ENCODE measurements around the gene ANAPC7. TPM values are rescaled to one million over a fixed set of nuclear protein-coding genes. Genes with fewer than 3 reads are reported as not detected.

Gene ANAPC7
- total and polyA plus RNA-seq, 2 of the 13 experiments (the other 11 are each of a cell fraction or from before 2014, with no cell fraction given): 40.0 to 69.1 TPM

- TF ChIP-seq PPARG (CRISPR knock-in tag; conservative IDR thresholded peaks at IDR 0.05): no peak; the same call in 1 of the 2 replicates
- TF ChIP-seq ZNF891 (CRISPR knock-in tag; IDR thresholded peaks at IDR 0.05): peak; percentile 91; the same call in 1 of the 2 replicates
- no peak for TF ChIP-seq PHF5A (CRISPR knock-in tag; IDR thresholded peaks at IDR 0.05; ENCODE audit: low read depth, unreplicated experiment)
- no peak for TF ChIP-seq FOSL1 (CRISPR knock-in tag; IDR thresholded peaks at IDR 0.05; ENCODE audit: borderline replicate concordance)
- TF ChIP-seq PHF8 (CRISPR knock-in tag; IDR thresholded peaks at IDR 0.05): peak; percentile 90
- 0 out of 2 replicates have a peak, but pooled peaks have one; percentile 26 for TF ChIP-seq KLF6 (CRISPR knock-in tag; IDR thresholded peaks at IDR 0.05)
- TF ChIP-seq ZNF724P (CRISPR knock-in tag; IDR thresholded peaks at IDR 0.05; ENCODE audit: borderline replicate concordance): peak; percentile 43; the same call in 1 of the 2 replicates
- no peak for TF ChIP-seq TP53 (CRISPR knock-in tag; conservative IDR thresholded peaks at IDR 0.05)
- TF ChIP-seq ZNF713 (CRISPR knock-in tag; IDR thresholded peaks at IDR 0.05): no peak
- TF ChIP-seq PBX2 (CRISPR knock-in tag; IDR thresholded peaks at IDR 0.05): no peak
- TF ChIP-seq ZNF672 (CRISPR knock-in tag; IDR thresholded peaks at IDR 0.05): no peak
- peak; percentile 45; the same call in 1 of the 2 replicates for TF ChIP-seq ZIK1 (CRISPR knock-in tag; IDR thresholded peaks at IDR 0.05; ENCODE audit: borderline replicate concordance, low read depth)
- TF ChIP-seq ZNF431 (CRISPR knock-in tag; IDR thresholded peaks at IDR 0.05; ENCODE audit: borderline replicate concordance, low read depth): no peak
- no peak for TF ChIP-seq ZNF607 (CRISPR knock-in tag; IDR thresholded peaks at IDR 0.05; ENCODE audit: borderline replicate concordance)
- TF ChIP-seq ATF5 (CRISPR knock-in tag; IDR thresholded peaks at IDR 0.05; ENCODE audit: low read depth): no peak
- TF ChIP-seq ZBTB34 (CRISPR knock-in tag; IDR thresholded peaks at IDR 0.05): no peak
- no peak for TF ChIP-seq FOXP1 (IDR thresholded peaks at IDR 0.05)
- TF ChIP-seq FOXP1 (CRISPR knock-in tag; IDR thresholded peaks at IDR 0.05): no peak
- TF ChIP-seq NPAS2 (CRISPR knock-in tag; IDR thresholded peaks at IDR 0.05; ENCODE audit: borderline replicate concordance): no peak
- no peak for TF ChIP-seq JUNB (CRISPR knock-in tag; IDR thresholded peaks at IDR 0.05; ENCODE audit: borderline replicate concordance)
- no peak for TF ChIP-seq ZNF264 (CRISPR knock-in tag; IDR thresholded peaks at IDR 0.05)
- TF ChIP-seq PCBP2 (optimal IDR thresholded peaks at IDR 0.05; ENCODE audit: low read depth, low read length, poor library complexity, severe bottlenecking): no peak
- TF ChIP-seq CBX5 (CRISPR knock-in tag; IDR thresholded peaks at IDR 0.05; ENCODE audit: borderline replicate concordance): peak; percentile 73; the same call in 1 of the 2 replicates
- peak; percentile 96 for TF ChIP-seq KDM5A (IDR thresholded peaks at IDR 0.05; ENCODE audit: borderline replicate concordance, low read length)
- peak; percentile 98 for TF ChIP-seq MXD4 (CRISPR knock-in tag; IDR thresholded peaks at IDR 0.05)
- TF ChIP-seq ZNF740 (CRISPR knock-in tag; IDR thresholded peaks at IDR 0.05): no peak
- TF ChIP-seq KLF16 (CRISPR knock-in tag; IDR thresholded peaks at IDR 0.05): peak; percentile 17 to 51; a peak in 1 of 4 replicates
- no peak for TF ChIP-seq ZNF543 (CRISPR knock-in tag; IDR thresholded peaks at IDR 0.05)
- no peak for TF ChIP-seq MLLT10 (CRISPR knock-in tag; IDR thresholded peaks at IDR 0.05)
Observed at GRCh38 chr12:110403146-110403975, at the start of gene ANAPC7 (continued).

Data from HepG2 (cell line).